BLaER1 (cell line): ENCODE measurements around the gene EYA3.

Experiments used
- H3K27ac ChIP-seq: shearing (Covaris generic); formaldehyde crosslinking; 2 replicates; pipeline ENCODE4 v1.8.1; 2022
- H3K27me3 ChIP-seq: shearing (Covaris generic); formaldehyde crosslinking; 2 replicates; pipeline ENCODE4 v1.8.1; 2022
- H3K36me3 ChIP-seq: shearing (Covaris generic); formaldehyde crosslinking; 2 replicates; pipeline ENCODE4 v1.8.1; 2022
- H3K4me1 ChIP-seq: shearing (Covaris generic); formaldehyde crosslinking; 2 replicates; pipeline ENCODE4 v1.8.1; 2022
- H3K4me2 ChIP-seq: shearing (Covaris generic); formaldehyde crosslinking; 2 replicates; pipeline ENCODE4 v1.8.1; 2022
- H3K4me3 ChIP-seq: shearing (Covaris generic); formaldehyde crosslinking; 2 replicates; pipeline ENCODE4 v1.8.1; 2022
- H3K9ac ChIP-seq: shearing (Covaris generic); formaldehyde crosslinking; 2 replicates; pipeline ENCODE4 v1.8.1; 2022
- H3K9me3 ChIP-seq: shearing (Covaris generic); formaldehyde crosslinking; 2 replicates; pipeline ENCODE4 v1.8.1; 2022
- H4K20me1 ChIP-seq: shearing (Covaris generic); formaldehyde crosslinking; 2 replicates; pipeline ENCODE4 v1.8.1; 2022
- Cebpa-rat ChIP-seq: shearing (Covaris generic); IDR thresholded peaks from 2 replicates; pipeline ENCODE4 v1.8.1; 2022

Gene EYA3

DNA sequence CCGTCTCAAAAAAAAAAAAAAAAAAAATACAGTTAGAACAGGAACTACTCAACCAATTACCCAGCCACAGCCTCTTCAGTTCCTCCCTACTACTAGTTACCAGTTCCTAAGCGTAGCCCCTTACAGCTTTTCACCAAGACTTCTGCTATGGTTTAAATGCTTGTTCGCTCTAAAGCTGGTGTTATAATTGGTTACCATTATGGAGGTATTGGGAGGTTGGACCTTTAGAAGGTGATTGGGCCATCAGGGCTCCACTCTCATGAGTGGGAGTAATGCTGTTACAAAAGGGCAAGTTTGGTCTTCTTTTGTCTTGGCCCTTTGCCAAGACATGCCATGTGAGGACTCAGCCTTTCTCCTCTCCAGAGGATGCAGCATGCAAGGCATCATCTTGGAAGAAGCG, 156.7 kb downstream of the EYA3 start:
- no peaks in the 10 kb centered on the region for H3K36me3 ChIP-seq
- peaks cover 8% of the 10 kb centered on the region for H3K4me1 ChIP-seq
- no peak overlapping the region for H3K4me3 ChIP-seq
- no peak for TF ChIP-seq Cebpa-rat
- no peaks in the 10 kb centered on the region for H3K27me3 ChIP-seq
- H3K4me2 ChIP-seq = no peak overlapping the region
- H3K27ac ChIP-seq = no peak overlapping the region
- no peaks in the 10 kb centered on the region for H4K20me1 ChIP-seq
- no peaks in the 10 kb centered on the region for H3K9me3 ChIP-seq
- H3K9ac ChIP-seq = no peak overlapping the region

DNA sequence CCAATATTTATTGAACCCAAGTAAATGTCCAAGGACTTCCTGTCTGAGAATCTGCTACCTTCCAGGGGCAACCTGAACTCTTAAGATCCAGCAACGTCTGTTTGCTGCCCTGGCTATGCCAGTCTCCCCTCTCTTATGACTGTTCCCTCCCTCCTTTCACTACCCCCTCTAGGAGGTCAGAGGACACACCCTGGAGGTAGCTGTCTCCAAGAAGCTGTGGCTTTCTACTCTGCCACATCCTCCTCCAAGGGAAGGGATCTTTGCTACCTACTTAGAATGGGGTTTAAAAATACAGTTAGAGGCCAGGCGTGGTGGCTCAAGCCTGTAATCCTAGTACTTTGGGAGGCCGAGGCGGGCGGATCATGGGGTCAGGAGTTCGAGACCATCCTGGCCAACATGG, 157.2 kb downstream of the EYA3 start:
- Histone ChIP-seq H3K9me3 (no peaks in the 10 kb centered on the region), H4K20me1 (no peaks in the 10 kb centered on the region), H3K9ac (no peak overlapping the region), H3K4me3 (no peak overlapping the region), H3K27ac (no peak overlapping the region), H3K4me1 (peaks cover 8% of the 10 kb centered on the region), H3K27me3 (no peaks in the 10 kb centered on the region), H3K4me2 (no peak overlapping the region), H3K36me3 (no peaks in the 10 kb centered on the region)
- no peak for TF ChIP-seq Cebpa-rat

GRCh38 chr1:27928216-27928954, 160.0 kb downstream of the EYA3 start:
- Histone ChIP-seq H3K27ac (no peak overlapping the region), H3K9me3 (no peaks in the 10 kb centered on the region), H3K27me3 (no peaks in the 10 kb centered on the region), H3K4me2 (no peak overlapping the region), H4K20me1 (no peaks in the 10 kb centered on the region), H3K4me3 (no peak overlapping the region), H3K4me1 (no peaks in the 10 kb centered on the region), H3K36me3 (no peaks in the 10 kb centered on the region), H3K9ac (no peak overlapping the region)
- no peak for TF ChIP-seq Cebpa-rat

DNA sequence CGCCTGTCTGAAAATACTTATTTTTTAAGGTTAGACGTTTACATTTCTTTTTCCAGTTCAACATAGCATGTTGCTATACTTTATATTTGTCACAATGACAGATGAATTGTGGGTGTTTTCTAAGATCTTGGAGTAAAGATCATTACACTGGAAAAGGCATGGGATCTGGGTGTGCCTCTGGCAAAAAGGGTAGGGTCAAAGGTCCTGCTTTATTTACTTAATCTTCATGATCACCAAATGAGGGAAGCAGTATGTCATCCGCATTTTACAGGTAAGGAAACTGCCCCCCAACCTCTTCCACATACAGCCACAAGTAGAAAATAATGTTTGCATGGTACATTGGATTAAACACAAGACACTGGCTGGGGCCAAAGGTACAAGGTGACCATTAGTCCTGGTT, 166.1 kb downstream of the EYA3 start:
- Histone ChIP-seq H4K20me1 (no peaks in the 10 kb centered on the region), H3K9ac (no peak overlapping the region), H3K4me2 (no peak overlapping the region), H3K27me3 (no peaks in the 10 kb centered on the region), H3K9me3 (no peaks in the 10 kb centered on the region), H3K4me3 (no peak overlapping the region), H3K27ac (no peak overlapping the region), H3K4me1 (no peaks in the 10 kb centered on the region), H3K36me3 (no peaks in the 10 kb centered on the region)
- TF ChIP-seq Cebpa-rat = no peak
